GM23338 (cell line): Measurements from ENCODE around the gene MYCBPAP. TPM values are rescaled to one million over a fixed set of nuclear protein-coding genes. Genes with fewer than 3 reads are reported as not detected.
A peak's percentile ranks its signal among the peaks of the same experiment; 100 is the strongest.

Experiments
- ATAC-seq: fragments of 200-7000 bp; cut with Tn5 transposase; 3 replicates; pipeline ENCODE4 v1.9.1; 2020
- DNase-seq: peaks from one replicate; pipeline ENCODE4 v3.0.0-alpha.2; 2015; ENCODE audit warnings: low spot score
- H2AFZ ChIP-seq: fragments of 200-600 bp; sonication (generic); 2 replicates; pipeline ENCODE4 v1.8.0; 2016; ENCODE audit warnings: antibody characterized with exemption, mild to moderate bottlenecking, moderate library complexity
- H3F3A ChIP-seq: fragments of 200-600 bp; sonication (generic); replicated peaks from 2 replicates; pipeline ENCODE4 v1.8.0; 2017; ENCODE audit warnings: antibody characterized with exemption, mixed run types, low read depth
- H3K27ac ChIP-seq: fragments of 200-600 bp; sonication (generic); 2 replicates; pipeline ENCODE4 v1.6.1; 2016; ENCODE audit warnings: low read depth
- H3K27me3 ChIP-seq: fragments of 200-600 bp; sonication (generic); 2 replicates; pipeline ENCODE4 v1.8.0; 2016; ENCODE audit warnings: mild to moderate bottlenecking, mixed run types, moderate library complexity; ENCODE audit not compliant: insufficient read depth
- H3K36me3 ChIP-seq: fragments of 200-600 bp; sonication (generic); 2 replicates; pipeline ENCODE4 v1.8.0; 2016; ENCODE audit warnings: mild to moderate bottlenecking; ENCODE audit not compliant: insufficient read depth
- H3K4me1 ChIP-seq: fragments of 200-600 bp; sonication (generic); 2 replicates; pipeline ENCODE4 v1.8.0; 2016; ENCODE audit warnings: mild to moderate bottlenecking, moderate library complexity; ENCODE audit not compliant: insufficient read depth
- H3K4me2 ChIP-seq: fragments of 200-600 bp; sonication (generic); 2 replicates; pipeline ENCODE4 v1.7.1; 2017; ENCODE audit warnings: mixed run types
- H3K4me3 ChIP-seq: fragments of 200-600 bp; sonication (generic); 2 replicates; pipeline ENCODE4 v1.6.1; 2016; ENCODE audit warnings: mixed run types
- H3K79me2 ChIP-seq: fragments of 200-600 bp; sonication (generic); replicated peaks from 2 replicates; pipeline ENCODE4 v1.8.0; 2017; ENCODE audit warnings: mild to moderate bottlenecking; ENCODE audit not compliant: insufficient read depth
- H3K9me2 ChIP-seq: fragments of 200-600 bp; sonication (generic); 2 replicates; pipeline ENCODE4 v1.8.0; 2017; ENCODE audit not compliant: insufficient read depth
- H4K20me1 ChIP-seq: fragments of 200-600 bp; sonication (generic); replicated peaks from 2 replicates; pipeline ENCODE4 v1.8.0; 2017; ENCODE audit warnings: mild to moderate bottlenecking; ENCODE audit not compliant: insufficient read depth
- H3K27ac Mint-ChIP-seq: 2 replicates; pipeline ENCODE4 v1.8.0; 2020; ENCODE audit warnings: inconsistent platforms, mild to moderate bottlenecking, moderate library complexity, mixed read lengths
- H3K27me3 Mint-ChIP-seq: 3 replicates; pipeline ENCODE4 v1.8.0; 2022; ENCODE audit warnings: low read depth, mild to moderate bottlenecking, moderate library complexity, mixed read lengths, inconsistent platforms; ENCODE audit not compliant: insufficient read depth, poor library complexity
- H3K36me3 Mint-ChIP-seq: 3 replicates; pipeline ENCODE4 v1.8.0; 2021; ENCODE audit warnings: low read depth, mild to moderate bottlenecking, inconsistent platforms, moderate library complexity, mixed read lengths
- H3K4me1 Mint-ChIP-seq: 3 replicates; pipeline ENCODE4 v1.8.0; 2020; ENCODE audit warnings: mild to moderate bottlenecking, inconsistent platforms, mixed read lengths
- H3K4me3 Mint-ChIP-seq: 3 replicates; pipeline ENCODE4 v1.8.0; 2021; ENCODE audit warnings: moderate library complexity, mild to moderate bottlenecking, inconsistent platforms, mixed read lengths
- H3K9me3 Mint-ChIP-seq: 3 replicates; pipeline ENCODE4 v1.8.0; 2020; ENCODE audit warnings: moderate library complexity, mild to moderate bottlenecking, inconsistent platforms, mixed read lengths
- CTCF ChIP-seq, 2 experiments: fragments of 200-600 bp in 1 of 2; sonication (generic) in 1 of 2; conservative IDR thresholded peaks; 2 replicates each; pipeline versions ENCODE4 v1.5.1 to v1.6.1; 2016 to 2017; ENCODE audit warnings: antibody characterized with exemption in 2 of 2, low read depth in 2 of 2, mild to moderate bottlenecking in 2 of 2, moderate library complexity in 1 of 2
- POLR2AphosphoS5 ChIP-seq: IDR thresholded peaks from 2 replicates; pipeline ENCODE4 v1.6.1; 2016; ENCODE audit warnings: antibody characterized with exemption, low read depth
- ZNF462 ChIP-seq: fragments of 250-450 bp; sonication (Bioruptor Pico); IDR thresholded peaks from 2 replicates; pipeline ENCODE4 v1.5.0; 2020; ENCODE audit warnings: mild to moderate bottlenecking, moderate library complexity
- polyA plus RNA-seq: library from polyadenylated mRNA; unstranded; fragments of >200 nt; fragmentation: Nextera tagmentation; extraction: Ambion mirVana; gene quantifications from 2 replicates; pipeline ENCODE4 v1.2.1, GENCODE V29; 2016
- total RNA-seq: library from RNA; depleted of rRNA; stranded (reverse); fragments of >200 nt; shearing (Covaris generic); gene quantifications from 2 replicates; pipeline ENCODE4 v1.2.3, GENCODE V29; 2014
- TF ChIP-seq, protein P1 (sequence below): IDR thresholded peaks from 2 replicates; pipeline ENCODE4 v1.6.1; 2016; ENCODE audit warnings: antibody characterized with exemption

Gene MYCBPAP
- total and polyA plus RNA-seq, 2 experiments from 2014 or later: 0.63 to 1.7 TPM

GRCh38 chr17:50547035-50547735 is 38.9 kb downstream of the MYCBPAP start, which contains the start of gene SPATA20:
SPATA20 (plus strand) TSS chr17:50547174; CDS start chr17:50547209, 35 bp downstream.
- no peaks in the 10 kb centered on the region; the same call in 2 of the 3 replicates for H3K36me3 Mint-ChIP-seq
- Histone ChIP-seq H3K9me2 (no peaks in the 10 kb centered on the region), H3K4me2 (peak within 1 kb of the TSS; percentile 83), H3K27ac (no peak within 1 kb of the TSS), H3K79me2 (no peaks in the 10 kb centered on the region), H3K4me3 (peak within 1 kb of the TSS; percentile 67), H3K4me1 (peaks cover 14% of the 10 kb centered on the region; the same call in 1 of the 2 replicates), H3K36me3 (no peaks in the 10 kb centered on the region), H4K20me1 (no peaks in the 10 kb centered on the region), H3F3A (no peaks in the 10 kb centered on the region), H2AFZ (peak within 1 kb of the TSS; percentile 63; the same call in 1 of the 2 replicates), H3K27me3 (no peaks in the 10 kb centered on the region)
- H3K4me1 Mint-ChIP-seq: peaks cover 21% of the 10 kb centered on the region
- H3K4me3 Mint-ChIP-seq: peak within 1 kb of the TSS; percentile 68
- no peak within 1 kb of the TSS for H3K27ac Mint-ChIP-seq
- TF ChIP-seq CTCF (conservative IDR thresholded peaks at IDR 0.05; ENCODE audit: low read depth in 2 of 2) (peak; percentile 79 to 98), POLR2AphosphoS5 (peak; percentile 60), ZNF462 (CRISPR knock-in tag) (no peak)
- TF ChIP-seq, protein P1, sequence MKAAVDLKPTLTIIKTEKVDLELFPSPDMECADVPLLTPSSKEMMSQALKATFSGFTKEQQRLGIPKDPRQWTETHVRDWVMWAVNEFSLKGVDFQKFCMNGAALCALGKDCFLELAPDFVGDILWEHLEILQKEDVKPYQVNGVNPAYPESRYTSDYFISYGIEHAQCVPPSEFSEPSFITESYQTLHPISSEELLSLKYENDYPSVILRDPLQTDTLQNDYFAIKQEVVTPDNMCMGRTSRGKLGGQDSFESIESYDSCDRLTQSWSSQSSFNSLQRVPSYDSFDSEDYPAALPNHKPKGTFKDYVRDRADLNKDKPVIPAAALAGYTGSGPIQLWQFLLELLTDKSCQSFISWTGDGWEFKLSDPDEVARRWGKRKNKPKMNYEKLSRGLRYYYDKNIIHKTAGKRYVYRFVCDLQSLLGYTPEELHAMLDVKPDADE: 0 out of 2 replicates have a peak, but pooled peaks have one; percentile 27
- peaks cover 18% of the 10 kb centered on the region for H3K27me3 Mint-ChIP-seq
- DNase-seq (peak; percentile 96), ATAC-seq (peak; percentile 80)
- H3K9me3 Mint-ChIP-seq: no peaks in the 10 kb centered on the region
